Vagina (tissue), 2 donors: ENCODE measurements around the gene FBRSL1. TPM values are rescaled to one million over a fixed set of nuclear protein-coding genes. Genes with fewer than 3 reads are reported as not detected.

Experiments
- DNase-seq, 2 donors: peaks; one replicate each; pipeline ENCODE4 v3.0.0-alpha.2; 2017; ENCODE audit errors: extremely low spot score in 2 of 2
- H3K27ac ChIP-seq: fragments of 200-600 bp; sonication (generic); one replicate; pipeline ENCODE4 v1.5.1; 2019
- H3K27me3 ChIP-seq: fragments of 200-600 bp; sonication (generic); one replicate; pipeline ENCODE4 v1.5.1; 2019
- H3K36me3 ChIP-seq, 2 donors: fragments of 200-600 bp; sonication (generic); one replicate each; pipeline ENCODE4 v1.5.1; 2017 to 2019
- H3K4me1 ChIP-seq: fragments of 200-600 bp; sonication (generic); one replicate; pipeline ENCODE4 v1.5.1; 2019
- H3K4me3 ChIP-seq, 2 donors: fragments of 200-600 bp; sonication (generic); 1 replicate in 1 of 2; 2 replicates in 1 of 2; pipeline ENCODE4 v1.5.1; 2016 to 2019
- H3K9me3 ChIP-seq: fragments of 200-600 bp; sonication (generic); one replicate; pipeline ENCODE4 v1.5.1; 2019
- POLR2A ChIP-seq, 2 donors: fragments of 450-650 bp; IDR thresholded peaks; one replicate each; pipeline ENCODE4 v1.6.1; 2017; ENCODE audit warnings: antibody characterized with exemption in 2 of 2, mild to moderate bottlenecking in 2 of 2, moderate library complexity in 2 of 2
- POLR2AphosphoS5 ChIP-seq, 2 donors: sonication (generic); formaldehyde crosslinking; IDR thresholded peaks; one replicate each; pipeline ENCODE4 v1.9.0; 2017; ENCODE audit warnings: antibody characterized with exemption in 2 of 2, mild to moderate bottlenecking in 2 of 2, low read depth in 1 of 2; ENCODE audit not compliant: insufficient read depth in 1 of 2
- intact Hi-C: fragments of 100-400 bp; cut with DNase I; formaldehyde crosslinking; loops from one replicate; pipeline ENCODE4 v1.15.1; 2023
- total RNA-seq: library from RNA; depleted of rRNA; stranded (reverse); fragments of >200 nt; gene quantifications from one replicate; pipeline ENCODE4 v1.2.3, GENCODE V29; 2016
- TF ChIP-seq, protein P1 (sequence below), 3 experiments: fragments of 450-650 bp in 2 of 3; fragments of 200-600 bp in 1 of 3; sonication (generic) in 1 of 3; IDR thresholded peaks; one replicate each; pipeline ENCODE4 v1.5.1; 2017 to 2019; ENCODE audit warnings: antibody characterized with exemption in 3 of 3, mild to moderate bottlenecking in 2 of 3, moderate library complexity in 2 of 3

FBRSL1 gene
- total RNA-seq, 1 donor from 2014 or later: 11.0 TPM

DNA sequence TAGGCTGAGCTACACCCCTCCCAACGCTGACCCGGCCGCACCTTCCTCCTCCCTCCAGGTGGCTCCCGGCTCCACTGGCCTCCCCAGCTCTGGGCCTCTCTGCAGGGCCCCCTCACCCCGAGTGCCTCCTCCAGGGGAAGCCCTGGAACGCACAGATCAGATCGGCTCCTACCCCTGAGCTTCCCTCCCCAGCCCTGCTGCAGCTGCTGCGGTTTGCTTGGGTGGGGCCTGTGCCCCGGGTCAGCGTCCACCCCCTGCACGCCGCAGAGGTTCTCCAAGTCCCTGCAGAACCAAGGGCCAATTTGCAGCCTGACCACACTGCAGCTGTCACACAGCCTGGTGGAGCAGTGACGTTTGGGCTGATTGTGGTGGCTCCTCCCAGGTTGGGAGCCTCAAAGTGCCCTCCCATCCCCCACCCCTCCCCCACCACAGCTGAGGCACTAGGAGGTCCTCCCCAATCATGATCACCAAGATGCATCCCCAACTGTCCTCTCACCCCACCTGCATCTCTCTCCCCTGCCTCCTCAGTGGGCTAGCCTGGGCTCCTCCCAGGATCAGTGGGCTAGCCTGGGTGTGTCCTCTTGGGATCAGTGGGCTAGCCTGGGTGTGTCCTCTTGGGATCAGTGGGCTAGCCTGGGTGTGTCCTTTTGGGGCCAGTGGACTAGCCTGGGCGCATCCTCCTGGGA, 12.8 kb upstream of the FBRSL1 start:
- no peak for DNase-seq
- TF ChIP-seq, protein P1, sequence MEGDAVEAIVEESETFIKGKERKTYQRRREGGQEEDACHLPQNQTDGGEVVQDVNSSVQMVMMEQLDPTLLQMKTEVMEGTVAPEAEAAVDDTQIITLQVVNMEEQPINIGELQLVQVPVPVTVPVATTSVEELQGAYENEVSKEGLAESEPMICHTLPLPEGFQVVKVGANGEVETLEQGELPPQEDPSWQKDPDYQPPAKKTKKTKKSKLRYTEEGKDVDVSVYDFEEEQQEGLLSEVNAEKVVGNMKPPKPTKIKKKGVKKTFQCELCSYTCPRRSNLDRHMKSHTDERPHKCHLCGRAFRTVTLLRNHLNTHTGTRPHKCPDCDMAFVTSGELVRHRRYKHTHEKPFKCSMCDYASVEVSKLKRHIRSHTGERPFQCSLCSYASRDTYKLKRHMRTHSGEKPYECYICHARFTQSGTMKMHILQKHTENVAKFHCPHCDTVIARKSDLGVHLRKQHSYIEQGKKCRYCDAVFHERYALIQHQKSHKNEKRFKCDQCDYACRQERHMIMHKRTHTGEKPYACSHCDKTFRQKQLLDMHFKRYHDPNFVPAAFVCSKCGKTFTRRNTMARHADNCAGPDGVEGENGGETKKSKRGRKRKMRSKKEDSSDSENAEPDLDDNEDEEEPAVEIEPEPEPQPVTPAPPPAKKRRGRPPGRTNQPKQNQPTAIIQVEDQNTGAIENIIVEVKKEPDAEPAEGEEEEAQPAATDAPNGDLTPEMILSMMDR (IDR thresholded peaks at IDR 0.05): no peak
- no peak for TF ChIP-seq POLR2A (IDR thresholded peaks at IDR 0.05)
- no peak overlapping the region for H3K27ac ChIP-seq

DNA sequence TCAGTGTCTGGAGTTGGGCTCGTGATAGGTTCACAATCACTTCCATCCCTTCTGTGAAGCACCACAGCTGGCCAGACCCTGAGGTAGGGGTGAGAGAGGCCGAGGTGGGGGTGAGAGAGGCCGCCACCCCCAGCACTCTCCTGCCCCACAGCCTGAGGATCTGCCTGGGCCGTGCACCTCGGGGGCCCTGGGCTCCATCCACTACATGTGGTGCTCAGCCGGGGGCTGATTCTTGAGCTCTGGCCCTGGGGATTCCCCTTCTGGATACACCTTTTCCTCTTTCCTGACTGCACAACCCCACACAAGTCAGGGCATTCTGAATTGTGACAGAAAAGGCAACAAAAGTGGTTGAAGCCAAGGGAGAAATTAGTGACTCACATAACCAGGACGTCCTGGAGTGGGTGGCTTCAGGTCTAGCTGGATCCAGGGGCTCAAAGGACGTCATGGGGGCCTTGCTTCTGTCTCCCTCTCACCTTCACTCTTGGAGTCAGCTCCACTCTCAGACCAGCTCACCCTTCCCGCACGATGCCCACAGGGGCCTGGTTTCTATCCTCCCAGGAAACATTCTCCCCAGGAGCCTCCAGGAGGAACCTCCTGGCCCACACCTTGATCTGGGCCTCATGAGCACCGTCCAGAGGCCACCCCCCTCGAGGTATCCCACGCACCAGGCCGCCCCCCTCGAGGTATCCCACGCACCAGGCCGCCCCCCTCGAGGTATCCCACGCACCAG, 12.1 kb upstream of the FBRSL1 start:
- Histone ChIP-seq H3K27ac (no peak overlapping the region), H3K9me3 (no peaks in the 10 kb centered on the region), H3K4me3 (no peak overlapping the region), H3K4me1 (no peaks in the 10 kb centered on the region), H3K27me3 (no peaks in the 10 kb centered on the region), H3K36me3 (no peaks in the 10 kb centered on the region)
- intact Hi-C loops: no loop called here
- TF ChIP-seq, protein P1 (IDR thresholded peaks at IDR 0.05): no peak
- no peak for TF ChIP-seq POLR2AphosphoS5 (IDR thresholded peaks at IDR 0.05; ENCODE audit: insufficient read depth in 1 of 2, low read depth in 1 of 2)
- no peak for TF ChIP-seq POLR2A (IDR thresholded peaks at IDR 0.05)
- DNase-seq: no peak

More for the DNA sequence above, 12.8 kb upstream of the FBRSL1 start:
- Histone ChIP-seq H3K9me3 (no peaks in the 10 kb centered on the region), H3K4me3 (no peak overlapping the region), H3K36me3 (no peaks in the 10 kb centered on the region), H3K4me1 (no peaks in the 10 kb centered on the region), H3K27me3 (no peaks in the 10 kb centered on the region)
- intact Hi-C loops: no loop called here

DNA sequence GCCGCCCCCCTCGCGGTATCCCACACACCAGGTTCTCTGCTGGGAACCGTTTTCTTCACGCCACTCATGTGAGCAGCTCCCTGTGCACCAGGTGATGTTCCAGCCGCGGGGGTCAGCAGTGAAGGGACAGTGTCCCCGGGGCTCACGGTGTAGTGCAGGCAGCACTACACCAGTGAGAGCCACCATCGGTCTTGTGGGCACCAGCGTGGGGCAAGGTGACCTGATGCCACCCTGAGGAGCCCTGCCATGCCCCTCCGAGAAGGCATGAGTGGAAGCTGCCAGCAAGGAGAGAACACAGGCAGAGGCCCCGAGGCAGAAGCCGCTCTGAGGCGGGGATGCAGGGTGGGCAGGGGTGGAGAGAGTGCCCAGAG, 11.5 kb upstream of the FBRSL1 start:
- TF ChIP-seq, protein P1 (IDR thresholded peaks at IDR 0.05): no peak
- TF ChIP-seq POLR2A (IDR thresholded peaks at IDR 0.05) (no peak), POLR2AphosphoS5 (IDR thresholded peaks at IDR 0.05; ENCODE audit: insufficient read depth in 1 of 2, low read depth in 1 of 2) (no peak)
- H3K4me1 ChIP-seq: no peaks in the 10 kb centered on the region
- intact Hi-C loops: no loop called here

DNA sequence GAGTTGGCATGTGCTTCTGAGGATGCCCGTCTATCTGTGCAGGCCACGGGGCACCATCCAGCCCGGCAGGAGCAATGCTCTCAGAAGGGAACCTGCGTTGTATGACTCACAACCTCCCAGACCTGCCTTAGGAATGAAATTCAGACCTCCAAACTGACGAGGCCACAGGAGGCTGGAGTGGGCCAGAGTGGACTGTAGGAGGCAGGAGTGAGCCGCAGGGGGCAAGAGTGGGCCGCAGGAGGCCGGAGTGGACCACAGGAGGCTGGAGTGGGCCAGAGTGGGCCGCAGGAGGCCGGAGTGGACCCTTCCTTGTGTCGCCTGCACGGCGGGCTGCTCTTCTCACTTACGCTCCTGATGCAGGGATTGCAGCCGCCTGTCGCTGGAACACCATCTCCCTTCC, 11.1 kb upstream of the FBRSL1 start:
- TF ChIP-seq, protein P1 (IDR thresholded peaks at IDR 0.05): no peak
- H3K4me1 ChIP-seq: no peaks in the 10 kb centered on the region
- no peaks in the 10 kb centered on the region for H3K27me3 ChIP-seq
- no peaks in the 10 kb centered on the region for H3K36me3 ChIP-seq
- H3K9me3 ChIP-seq: no peaks in the 10 kb centered on the region
- no peak for DNase-seq
- H3K4me3 ChIP-seq: no peak overlapping the region
- H3K27ac ChIP-seq: no peak overlapping the region
- intact Hi-C loops: no loop called here

More for the DNA sequence above, 11.5 kb upstream of the FBRSL1 start:
- H3K4me3 ChIP-seq: no peak overlapping the region
- no peak for DNase-seq
- no peaks in the 10 kb centered on the region for H3K36me3 ChIP-seq
- no peaks in the 10 kb centered on the region for H3K27me3 ChIP-seq
- H3K9me3 ChIP-seq: no peaks in the 10 kb centered on the region
- no peak overlapping the region for H3K27ac ChIP-seq

DNA sequence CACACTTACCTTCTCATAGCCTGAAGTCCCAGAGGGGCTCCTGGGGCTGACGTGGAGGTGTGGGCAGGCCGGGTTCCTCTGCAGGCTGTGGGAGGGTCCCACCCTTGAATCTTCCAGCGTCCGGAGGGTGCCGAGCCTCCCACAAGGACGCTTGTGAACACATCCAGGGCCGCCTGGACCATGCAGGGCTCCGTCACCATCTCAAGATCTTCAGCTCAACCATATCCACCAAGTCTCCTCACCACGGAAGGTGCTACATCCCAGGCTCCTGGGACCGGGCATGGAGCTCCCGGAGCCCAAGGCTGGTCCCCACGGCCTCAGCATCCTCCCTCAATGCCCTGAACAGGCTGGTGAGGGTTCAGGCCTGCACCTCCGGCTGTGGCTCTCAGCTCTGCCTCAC, 10.7 kb upstream of the FBRSL1 start:
- intact Hi-C loops: no loop called here
- DNase-seq: no peak
- H3K9me3 ChIP-seq: no peaks in the 10 kb centered on the region
- no peaks in the 10 kb centered on the region for H3K4me1 ChIP-seq
- no peaks in the 10 kb centered on the region for H3K36me3 ChIP-seq
- no peak overlapping the region for H3K27ac ChIP-seq
- no peak for TF ChIP-seq POLR2AphosphoS5 (IDR thresholded peaks at IDR 0.05; ENCODE audit: insufficient read depth in 1 of 2, low read depth in 1 of 2)
- TF ChIP-seq, protein P1 (IDR thresholded peaks at IDR 0.05): no peak
- no peak overlapping the region for H3K4me3 ChIP-seq
- H3K27me3 ChIP-seq: no peaks in the 10 kb centered on the region
